Hematopoietic multipotent progenitor cell treated with erythropoietin and hydrocortisone succinate and interleukin-3 and kit ligand, for 6 days (in vitro differentiated cells): ENCODE results near the gene CCL8.
A peak's percentile ranks its signal among the peaks of the same experiment; 100 is the strongest.
"Not testable (repeated sequence)": the region's sequence is repeated elsewhere in the genome, so short reads cannot be mapped to it uniquely, and the experiment has no call there.

ENCODE experiments used
- DNase-seq: peaks from one replicate; pipeline ENCODE4 v3.0.0-alpha.2; 2015

Gene CCL8

DNA sequence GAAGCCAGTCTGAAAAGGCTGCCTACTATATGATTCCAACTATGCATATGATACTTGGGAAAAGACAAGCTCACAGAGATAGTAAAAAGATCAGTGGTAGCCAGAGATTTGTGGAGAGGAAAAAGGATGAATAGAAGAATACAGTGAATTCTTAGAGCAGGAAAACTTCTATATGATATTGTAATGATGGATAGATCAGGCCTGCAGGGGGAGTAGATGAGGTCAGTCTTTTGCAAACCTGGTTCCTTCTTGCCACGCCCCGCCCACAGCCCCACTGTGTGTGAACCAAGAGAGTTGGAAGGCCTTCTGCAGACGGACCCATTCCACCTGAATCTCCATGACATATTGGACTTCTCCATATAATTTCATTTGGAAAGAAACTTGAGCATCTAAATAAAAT is 761 bp upstream of the CCL8 start:
- DNase-seq: peak; percentile 59

DNA sequence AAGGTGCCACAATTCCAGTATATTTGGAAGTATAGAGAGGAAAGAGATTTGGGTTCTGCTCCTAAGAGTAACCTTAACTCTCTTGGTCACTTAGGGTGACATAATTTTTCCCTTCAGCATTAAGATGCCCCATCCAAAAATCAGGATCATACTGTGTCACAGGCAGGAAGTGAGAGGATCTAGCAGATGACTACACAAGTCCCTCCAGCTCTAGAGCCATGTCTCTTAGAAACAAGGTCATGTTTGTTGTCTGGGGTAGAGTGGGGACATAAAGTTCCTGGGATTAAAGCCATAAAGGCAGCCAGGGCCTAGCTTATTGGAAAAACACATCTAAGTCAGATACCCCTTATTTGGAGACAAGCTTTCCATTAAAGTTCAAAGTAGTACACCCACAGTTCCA is 2.7 kb downstream of the CCL8 start:
- DNase-seq: no peak

DNA sequence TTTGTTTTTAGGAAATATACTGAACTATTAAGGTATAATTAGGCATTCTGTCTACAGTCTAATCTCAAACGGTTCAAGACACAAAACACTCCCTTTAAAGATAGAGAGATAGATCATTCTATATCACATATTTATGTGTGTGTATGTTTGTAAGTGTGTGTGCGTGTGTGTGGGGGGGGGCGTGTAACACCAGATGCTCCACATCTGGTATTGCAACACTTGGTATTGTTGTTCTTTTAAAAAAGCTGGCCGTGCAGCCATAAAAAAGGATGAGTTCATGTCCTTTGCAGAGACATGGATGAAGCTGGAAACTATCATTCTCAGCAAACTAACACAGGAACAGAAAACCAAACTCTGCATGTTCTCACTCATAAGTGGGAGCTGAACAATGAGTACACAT is 8.3 kb downstream of the CCL8 start:
- not testable (repeated sequence) for DNase-seq

DNA sequence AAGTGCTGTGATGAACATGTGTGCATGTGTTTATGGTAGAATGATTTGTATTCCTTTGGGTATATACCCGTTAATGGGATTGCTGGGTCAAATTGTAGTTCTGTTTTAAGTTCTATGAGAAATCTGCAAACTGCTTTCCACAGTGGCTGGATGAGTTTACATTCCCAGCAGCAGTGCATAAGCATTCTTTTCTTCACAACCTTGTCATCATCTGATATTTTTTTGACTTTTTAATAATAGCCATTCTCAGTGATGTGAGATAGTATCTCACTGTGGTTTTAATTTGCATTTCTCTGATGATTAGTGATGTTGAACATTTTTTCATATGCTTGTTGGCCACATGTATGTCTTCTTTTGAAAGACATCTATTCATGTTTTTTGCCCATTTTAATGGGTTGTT is 18.5 kb downstream of the CCL8 start:
- DNase-seq: no peak

DNA sequence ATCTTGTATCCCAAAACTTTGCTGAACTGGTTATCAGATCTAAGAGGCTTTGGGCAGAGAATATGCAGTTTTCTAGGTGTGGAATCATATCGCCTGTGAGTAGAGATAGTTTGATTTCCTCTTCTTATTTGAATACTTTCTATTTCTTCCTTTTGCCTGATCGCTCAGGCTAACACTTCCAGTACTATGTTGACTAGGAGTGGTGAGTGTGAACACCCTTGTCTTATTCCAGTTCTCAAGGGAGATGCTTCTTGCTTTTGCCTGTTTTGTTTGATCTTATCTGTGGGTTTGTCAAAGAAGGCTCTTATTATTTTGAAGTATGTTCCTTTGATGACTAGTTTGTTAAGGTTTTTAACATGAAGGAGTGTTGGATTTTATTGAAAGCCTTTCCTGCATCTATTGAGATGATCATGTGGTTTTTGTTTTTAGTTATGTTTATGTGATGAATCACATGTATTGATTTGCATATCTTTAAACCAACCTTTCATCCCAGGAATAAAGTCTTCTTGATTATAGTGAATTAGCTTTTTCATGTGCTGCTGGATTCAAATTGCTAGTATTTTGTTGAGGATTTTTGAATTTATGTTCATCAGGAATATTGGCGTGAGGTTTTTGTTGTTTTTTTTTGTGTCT is 20.0 kb downstream of the CCL8 start:
- DNase-seq: no peak

DNA sequence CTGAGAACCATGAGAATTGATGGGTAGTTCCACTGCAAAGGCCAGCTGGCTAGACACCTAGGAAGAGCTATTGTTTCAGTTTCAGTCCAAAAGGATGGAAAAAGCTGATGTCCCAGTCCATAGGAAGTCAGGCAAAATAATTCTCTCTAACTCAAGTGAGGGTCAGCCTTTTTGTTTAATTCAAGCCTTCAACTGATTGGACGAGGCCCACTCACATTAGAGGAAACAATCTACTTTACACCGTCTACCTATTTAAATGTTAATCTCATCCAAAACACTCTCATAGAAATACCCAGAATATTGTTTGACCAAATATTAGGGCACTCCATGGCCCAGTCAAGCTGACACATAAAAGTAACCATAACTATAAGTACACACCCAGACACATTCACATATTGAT is 22.7 kb downstream of the CCL8 start:
- no peak for DNase-seq

DNA sequence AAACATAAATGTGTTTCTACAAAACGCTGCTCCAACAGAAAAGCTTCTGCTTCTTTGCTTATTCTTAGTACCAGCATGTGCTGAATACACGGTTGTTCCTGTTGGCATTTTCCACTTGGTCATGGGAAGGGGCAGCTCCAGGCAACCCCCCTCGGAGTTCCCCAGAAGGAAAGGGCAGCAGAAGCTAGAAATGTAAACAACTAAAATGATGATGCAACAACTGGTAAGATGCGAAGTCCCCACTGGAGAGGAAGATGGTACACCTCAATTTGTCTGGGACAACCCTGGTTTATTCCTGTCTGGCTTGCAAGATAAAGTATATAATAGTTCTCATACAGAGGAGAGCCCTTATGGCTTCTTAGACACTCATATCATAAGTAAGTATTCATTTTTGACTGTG is 27.8 kb downstream of the CCL8 start:
- DNase-seq: no peak

DNA sequence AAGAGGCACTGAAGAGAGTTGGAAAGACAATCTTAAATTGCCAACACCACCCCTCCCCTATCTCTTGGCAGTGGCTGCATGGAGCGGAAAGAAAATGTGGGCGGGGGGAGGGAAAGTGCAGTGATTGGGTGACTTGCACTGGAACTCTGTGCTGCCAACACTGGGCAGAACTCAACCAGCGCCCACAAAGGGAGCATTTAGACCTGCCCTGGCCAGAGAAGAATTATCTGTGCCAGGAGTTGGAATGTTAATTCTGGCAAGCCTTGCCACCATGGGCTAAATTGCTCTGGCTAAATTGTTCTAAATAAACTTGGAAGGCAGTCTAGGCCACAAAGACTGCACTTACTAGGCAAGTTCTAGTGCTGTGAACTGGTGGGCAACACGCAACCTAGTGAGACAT is 30.5 kb downstream of the CCL8 start:
- DNase-seq: no peak

DNA sequence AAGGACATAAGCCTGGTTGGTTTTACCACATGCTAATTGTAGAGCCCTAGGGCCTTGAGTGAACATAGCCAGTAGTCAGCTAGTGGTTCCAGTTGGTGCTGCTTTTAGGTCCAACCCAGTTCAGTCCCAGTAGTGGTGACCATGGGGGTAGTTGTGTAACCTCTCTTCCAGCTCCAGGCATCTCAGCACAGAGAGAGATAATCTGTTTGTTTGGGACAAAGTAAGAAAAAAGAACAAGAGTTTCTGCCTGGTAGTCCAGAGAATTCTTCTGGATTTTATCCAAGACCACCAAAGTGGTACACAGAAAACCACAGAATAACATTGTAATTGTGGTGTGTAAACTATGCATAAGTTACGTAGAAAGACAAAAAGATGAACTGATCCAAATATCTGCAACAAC is 31.9 kb downstream of the CCL8 start:
- DNase-seq: no peak

DNA sequence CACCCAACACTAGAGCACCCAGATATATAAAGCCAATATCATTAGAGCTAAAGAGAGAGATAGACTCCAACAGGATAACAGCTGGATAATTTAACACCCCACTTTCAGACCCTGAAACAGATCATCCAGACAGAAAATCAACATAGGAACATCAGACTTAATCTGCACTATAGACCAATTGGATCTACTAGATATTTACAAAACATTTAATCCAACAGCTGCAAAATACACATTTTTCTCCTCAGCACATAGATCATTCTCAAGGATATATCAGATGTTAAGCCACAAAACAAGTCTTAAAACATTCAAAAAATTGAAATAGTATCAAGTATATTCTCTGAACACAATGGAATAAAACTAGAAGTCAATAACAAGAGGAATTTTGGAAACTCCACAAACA is 33.0 kb downstream of the CCL8 start:
- no peak for DNase-seq

DNA sequence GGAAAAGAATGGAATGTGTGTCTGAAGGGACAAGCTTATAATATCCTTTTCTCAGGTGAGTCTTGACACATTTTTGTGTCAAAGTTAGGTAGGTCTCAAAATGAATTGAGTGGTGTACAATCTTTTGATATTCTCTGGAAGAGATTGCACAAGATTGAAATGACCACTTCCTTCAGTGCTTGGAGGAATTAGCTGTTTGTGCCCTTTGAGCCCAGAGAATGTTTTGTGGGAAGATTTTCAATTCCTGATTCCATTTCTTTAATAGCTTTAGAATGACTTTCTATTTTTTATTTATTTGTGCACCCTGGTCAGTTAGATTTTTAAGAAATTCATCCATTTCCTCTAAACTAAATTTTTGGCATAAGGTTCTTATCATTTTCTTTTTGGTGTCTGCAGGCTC is 35.4 kb downstream of the CCL8 start:
- no peak for DNase-seq

DNA sequence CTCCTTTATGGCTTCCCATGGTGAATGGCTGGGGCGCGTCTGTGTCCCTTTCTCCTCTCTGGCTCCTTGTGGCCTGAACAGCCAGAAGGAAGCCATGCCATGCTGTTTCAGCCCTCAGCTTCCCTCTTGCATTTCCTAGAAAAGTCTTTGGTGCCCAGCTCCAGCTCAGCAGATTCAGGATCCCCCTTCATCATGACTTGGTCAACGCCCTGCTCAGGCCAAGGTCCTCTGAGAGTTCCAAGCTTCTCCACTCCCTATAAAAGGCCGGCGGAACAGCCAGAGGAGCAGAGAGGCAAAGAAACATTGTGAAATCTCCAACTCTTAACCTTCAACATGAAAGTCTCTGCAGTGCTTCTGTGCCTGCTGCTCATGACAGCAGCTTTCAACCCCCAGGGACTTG is 37.0 kb downstream of the CCL8 start, which contains the start of gene CCL13:
CCL13 (plus strand) TSS at position 287 of the 400 bp plus-strand sequence; CDS start at position 334, 47 bp downstream.
- DNase-seq: no peak

DNA sequence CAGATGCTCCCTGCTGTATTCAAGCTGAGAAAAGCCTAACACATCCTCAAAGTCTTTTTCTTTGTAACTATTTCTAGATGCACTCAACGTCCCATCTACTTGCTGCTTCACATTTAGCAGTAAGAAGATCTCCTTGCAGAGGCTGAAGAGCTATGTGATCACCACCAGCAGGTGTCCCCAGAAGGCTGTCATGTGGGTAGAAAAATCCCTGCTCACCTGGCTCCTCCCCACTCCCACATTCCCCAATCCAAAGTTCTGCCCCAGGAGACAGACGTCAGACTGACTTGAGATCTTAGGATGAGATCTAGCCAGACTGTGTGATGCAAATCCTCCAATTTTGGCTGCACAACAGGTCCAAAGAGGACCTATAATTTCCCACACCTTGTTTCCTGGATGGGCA is 38.2 kb downstream of the CCL8 start:
- DNase-seq: no peak

DNA sequence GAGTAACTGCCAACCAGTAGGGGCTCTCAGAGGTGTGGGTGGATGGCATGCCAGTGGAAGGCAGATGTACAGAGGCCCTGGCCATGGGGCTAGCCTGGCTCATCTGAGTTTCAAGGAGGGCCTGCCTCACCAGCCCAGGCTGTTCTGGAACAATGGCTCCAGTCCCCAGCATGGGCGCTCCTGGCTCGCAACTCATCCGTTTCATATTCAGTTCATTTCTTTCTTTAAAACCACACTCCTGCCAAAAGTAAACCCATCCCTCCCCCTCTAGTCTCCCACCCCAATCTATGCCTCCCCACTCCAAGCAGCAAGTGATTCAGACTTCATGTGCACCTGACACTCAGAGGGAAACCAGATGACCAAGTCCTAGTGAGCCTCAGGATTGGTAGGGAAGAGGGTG is 39.4 kb downstream of the CCL8 start:
- no peak for DNase-seq

DNA sequence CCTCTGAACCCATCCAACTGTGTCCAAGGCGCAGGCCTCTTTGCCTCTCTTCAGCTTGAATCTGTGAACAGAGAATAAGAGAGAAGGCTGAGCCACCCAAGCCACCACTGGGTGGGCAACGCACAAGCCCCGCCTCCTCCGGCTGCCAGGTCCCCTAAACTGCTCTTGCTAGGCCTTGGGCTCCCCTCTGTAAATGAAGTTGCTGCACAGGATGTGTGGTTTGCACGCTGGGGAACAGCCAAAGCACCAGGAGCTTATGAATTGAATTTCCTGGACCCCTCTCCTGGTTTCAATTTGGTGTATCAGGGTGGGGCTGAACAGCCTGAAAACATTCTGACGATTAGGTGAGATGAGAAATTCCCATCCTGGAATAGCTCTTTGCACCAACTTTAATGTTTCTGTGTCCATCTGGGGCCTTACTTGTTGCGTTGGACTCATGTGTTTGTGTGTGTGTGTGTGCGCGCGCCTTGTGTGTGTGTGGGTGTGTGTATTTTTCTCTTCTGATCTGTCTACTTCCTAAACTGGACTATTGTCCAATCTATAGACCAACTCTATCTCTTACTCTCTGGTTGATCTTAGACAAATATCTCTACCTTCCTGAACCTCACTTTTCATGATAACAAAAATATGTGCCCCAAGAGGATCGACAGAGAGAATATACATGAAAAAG is 41.5 kb downstream of the CCL8 start:
- DNase-seq: no peak

DNA sequence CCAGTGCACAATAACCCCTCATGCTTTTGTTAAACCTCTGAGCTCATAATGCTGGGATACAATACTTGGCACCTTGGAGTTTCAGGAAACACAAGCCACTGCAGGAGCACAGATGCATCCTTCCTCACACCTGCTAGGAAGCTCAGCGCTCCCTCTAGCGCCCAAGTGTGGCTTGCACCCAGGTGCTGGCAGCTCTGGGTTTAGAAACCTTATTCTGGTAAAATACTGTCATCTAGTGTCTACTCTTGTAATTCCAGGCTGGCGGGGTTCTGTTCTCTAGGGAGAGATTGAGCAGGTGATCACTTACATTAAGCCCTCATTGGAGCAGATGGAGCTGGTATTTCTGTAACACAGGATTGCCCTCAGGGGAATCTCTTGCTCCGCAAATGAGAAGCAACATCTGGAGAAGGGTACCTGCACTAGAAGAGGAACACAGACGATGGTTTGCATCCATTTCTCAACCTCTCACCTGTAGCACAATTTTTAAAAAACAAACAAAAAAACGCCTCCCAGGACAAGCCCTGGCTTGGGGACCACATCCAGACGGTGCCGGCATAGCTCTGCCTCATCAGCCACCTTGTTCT is 42.3 kb downstream of the CCL8 start:
- peak; percentile 94 for DNase-seq

DNA sequence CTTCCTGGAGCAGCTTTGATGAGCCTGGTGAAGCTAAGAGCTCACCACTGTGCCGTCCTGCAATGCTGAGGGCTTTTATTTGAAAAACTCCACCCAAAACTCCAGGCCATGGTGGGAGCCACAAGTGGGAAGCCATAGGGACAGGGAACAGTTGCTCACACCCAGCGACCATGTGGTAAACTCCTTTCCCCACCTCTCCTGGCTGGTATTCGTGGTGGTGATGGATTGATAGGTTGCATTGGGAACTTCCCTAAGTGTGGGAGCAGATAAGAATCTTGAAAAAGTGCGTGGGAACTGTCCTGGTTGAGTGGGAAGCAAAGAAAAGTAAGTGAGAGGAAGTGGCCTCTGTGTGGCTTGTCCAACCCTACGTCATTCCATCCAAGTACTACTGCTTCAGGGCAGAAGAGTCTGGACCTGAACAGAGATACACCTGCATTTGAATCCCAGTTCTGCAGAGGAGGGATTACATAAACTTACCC is 44.0 kb downstream of the CCL8 start, which contains the start of gene CCL1:
CCL1 (minus strand) TSS at position 51 of the 479 bp plus-strand sequence. CDS start 72 bp downstream, outside the sequence.
- DNase-seq: no peak

DNA sequence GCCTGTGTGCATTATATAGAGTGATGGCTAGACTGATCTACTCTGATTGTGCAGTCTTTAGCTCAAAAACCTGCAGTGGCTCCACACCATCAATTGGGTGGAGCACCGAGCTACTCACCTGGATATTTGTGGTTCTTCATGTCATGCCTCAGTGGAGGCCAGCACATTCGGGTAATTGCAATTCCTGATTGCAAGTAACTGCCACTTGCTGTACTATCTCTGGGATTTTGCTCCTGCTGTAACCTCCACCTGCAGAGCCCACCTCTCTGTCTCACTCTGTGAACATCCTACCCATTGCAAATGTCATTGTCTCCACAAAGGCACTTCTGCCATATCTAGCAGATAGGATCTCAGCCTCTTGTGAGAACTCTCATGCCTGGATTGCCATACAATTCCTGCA is 45.5 kb downstream of the CCL8 start:
- DNase-seq: no peak

DNA sequence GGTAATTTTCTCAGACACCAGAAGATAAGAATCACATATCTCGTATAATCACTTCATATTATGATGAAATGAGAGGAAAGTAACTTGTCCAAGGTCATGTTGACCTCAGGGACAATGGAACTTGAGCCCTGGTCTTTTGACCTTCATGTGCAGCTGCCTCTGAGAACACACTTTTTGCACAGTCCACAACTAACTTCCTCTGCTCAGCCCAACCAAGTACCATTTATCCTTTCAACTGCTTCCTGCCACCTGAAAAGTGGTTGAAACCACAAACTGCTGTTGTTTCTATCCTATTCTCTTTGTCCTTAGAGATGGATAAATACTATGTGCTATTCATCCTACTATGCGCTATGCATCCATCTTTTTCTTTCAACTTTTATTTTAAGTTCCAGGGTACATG is 46.1 kb downstream of the CCL8 start:
- peak; percentile 45 for DNase-seq

DNA sequence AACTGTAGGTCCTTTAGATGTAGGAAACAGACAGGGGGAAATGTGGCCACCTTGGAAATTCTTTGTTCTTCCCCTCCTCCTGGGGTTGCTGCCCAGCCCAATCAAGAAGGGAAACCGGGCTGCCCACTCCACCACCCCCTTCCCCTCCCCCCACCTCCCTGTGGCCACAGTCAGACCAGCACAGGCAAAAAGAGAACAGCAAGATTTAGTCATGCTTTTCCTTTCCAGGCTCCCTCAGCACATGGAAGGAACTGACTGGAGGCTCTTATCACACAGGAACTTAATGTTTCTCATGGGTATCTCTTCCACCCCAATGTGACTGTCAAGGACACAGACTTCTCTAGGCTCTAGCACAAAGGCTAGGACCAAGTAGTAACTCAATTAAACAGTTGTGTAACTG is 46.8 kb downstream of the CCL8 start:
- peak; percentile 62 for DNase-seq

DNA sequence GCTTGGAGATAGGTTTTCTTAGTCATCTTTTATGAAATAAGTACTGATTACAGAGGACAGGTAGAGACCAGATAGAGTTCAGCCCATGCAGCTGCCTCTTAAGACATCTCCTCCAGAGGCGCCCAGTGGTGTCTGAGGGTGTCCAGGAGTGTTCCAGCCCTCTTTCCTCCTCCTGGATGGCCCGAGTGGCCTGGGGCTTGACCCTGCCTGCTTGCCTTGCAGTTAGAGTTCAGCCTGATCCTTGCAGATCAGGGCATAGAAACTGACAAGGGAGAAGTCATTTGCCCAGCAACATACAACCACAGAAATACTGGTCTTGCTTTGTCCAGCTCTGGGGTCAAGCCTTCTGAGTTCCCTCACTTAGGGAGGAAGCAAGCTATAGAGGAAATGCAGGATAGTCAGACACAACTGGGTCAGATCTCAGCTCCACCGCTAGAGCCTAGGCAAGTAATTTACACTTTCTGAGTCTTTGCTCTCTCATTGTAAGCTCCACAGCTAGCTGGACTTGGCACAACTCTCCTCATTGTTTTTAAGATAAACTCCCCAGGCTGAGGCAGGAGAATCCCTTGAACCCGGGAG is 47.4 kb downstream of the CCL8 start:
- no peak for DNase-seq

DNA sequence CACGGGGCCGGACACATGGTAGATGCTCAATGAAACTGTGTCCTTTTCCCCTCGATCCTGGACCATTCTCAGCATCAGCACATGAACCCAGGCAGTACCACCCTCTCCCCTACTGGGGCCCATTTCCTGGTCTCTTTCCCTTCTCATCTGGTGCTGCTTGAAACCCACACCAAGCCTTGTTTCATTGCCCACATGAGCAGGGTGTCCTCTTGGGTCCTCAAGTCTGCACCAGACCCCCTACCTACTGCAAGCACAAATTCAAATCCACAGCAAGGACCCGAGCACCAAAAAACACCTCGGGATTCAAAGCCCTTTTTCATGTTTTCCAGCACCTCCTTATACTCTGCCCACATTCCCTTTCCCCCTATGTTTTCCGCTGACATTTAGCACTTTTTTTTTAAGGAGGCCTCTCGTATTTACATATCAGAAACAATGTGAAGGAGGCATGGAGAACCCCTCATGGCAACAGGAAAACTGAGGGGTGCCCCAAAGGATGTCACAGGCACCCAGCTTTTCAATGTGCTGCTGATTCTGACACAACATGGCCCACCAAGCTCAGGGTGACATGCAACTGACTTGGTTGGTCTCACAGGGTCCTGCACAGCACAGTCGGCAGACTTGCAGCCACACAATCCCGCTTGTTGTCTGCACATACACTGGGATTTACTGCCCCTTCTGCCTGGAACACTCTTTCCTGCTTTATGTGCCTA is 48.4 kb downstream of the CCL8 start:
- DNase-seq: no peak
